A172 (cell line): ENCODE data around the gene TOMM5. TPM values are rescaled to one million over a fixed set of nuclear protein-coding genes. Genes with fewer than 3 reads are reported as not detected.
A peak's percentile ranks its signal among the peaks of the same experiment; 100 is the strongest.

Source experiments
- DNase-seq: peaks from one replicate; pipeline ENCODE4 v3.0.0-alpha.2; 2015; ENCODE audit warnings: low spot score
- total RNA-seq: library from RNA; depleted of rRNA; stranded (reverse); fragments of >200 nt; shearing (Covaris generic); gene quantifications from 2 replicates; pipeline ENCODE4 v1.2.3, GENCODE V29; 2014; rRNA removed

TOMM5 gene
- 255 and 361 TPM in 2 replicates for total RNA-seq

GRCh38 chr9:37592108-37592951 lies at the start of gene TOMM5:
Gene TOMM5, minus strand, starts transcription at chr9:37592597. Its CDS starts 65 bp downstream, at chr9:37592532.
- DNase-seq = peak; percentile 79

GRCh38 chr9:37641331-37641730 lies 48.9 kb upstream of the TOMM5 start:
- no peak for DNase-seq

GRCh38 chr9:37640246-37640645 lies 47.8 kb upstream of the TOMM5 start:
- DNase-seq = no peak

- DNase-seq = no peak
Observed at GRCh38 chr9:37639841-37640240, 47.4 kb upstream of the TOMM5 start.

DNA sequence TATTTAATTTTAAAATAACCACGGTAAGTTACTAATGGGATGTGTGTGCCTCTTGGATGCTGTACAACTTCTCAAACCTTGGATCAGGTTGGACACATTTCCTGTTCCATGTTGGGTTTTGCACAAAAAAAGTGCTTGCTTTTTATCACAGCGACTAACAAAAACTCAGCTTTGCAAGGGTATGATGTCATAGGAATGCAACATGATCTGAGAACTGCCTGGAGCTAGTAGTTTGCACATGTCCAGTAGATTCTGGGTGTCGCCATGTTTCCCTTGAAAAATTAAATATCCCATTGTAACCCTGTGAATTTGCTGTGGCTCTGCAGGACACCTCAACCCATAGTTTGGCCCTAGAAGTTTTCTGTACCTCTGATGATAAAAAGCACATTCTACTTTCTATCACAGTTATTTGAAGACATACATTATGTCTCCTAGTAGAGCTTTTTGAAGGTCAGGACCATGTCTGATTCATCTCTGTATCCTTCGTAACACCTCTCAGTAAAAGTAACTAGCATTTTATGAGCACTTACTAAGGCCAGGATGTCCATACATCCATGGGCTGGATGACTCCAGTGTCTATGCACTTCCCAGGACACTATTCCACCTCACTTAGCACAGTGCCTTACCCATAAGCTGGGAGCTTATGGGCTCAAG lies 46.8 kb upstream of the TOMM5 start:
- DNase-seq = peak; percentile 11

GRCh38 chr9:37636511-37637448 lies 44.4 kb upstream of the TOMM5 start:
- no peak for DNase-seq

GRCh38 chr9:37635808-37636207 lies 43.4 kb upstream of the TOMM5 start:
- no peak for DNase-seq

- DNase-seq = no peak
Observed at GRCh38 chr9:37632479-37632878, 40.1 kb upstream of the TOMM5 start.

DNA sequence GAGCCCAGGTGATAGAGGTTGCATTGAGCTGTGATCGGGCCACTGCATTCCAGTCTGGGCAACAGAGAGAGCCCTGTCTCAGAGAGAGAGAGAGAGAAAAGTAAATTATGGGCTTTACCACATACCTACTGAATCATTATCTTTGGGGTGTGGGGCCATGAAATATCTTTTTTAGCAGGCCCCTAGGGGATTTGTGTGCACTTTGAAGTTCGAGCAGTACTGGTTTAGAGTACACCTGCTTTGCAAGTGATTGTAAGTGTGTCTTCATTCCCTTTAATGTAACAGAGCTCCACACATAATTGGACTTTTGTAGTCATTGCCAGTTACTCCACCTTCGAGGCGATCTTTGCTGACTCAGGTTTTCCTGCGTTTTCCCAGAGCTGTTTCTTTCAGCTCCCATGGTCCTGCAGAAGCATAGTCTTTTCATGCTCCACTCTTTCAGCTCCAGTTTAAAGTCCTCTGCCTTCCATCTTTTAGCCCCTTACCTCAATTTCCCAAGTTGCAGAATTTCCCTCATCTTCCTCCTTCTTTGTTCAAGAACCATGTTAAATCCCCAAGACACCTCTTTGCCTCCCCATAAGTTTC lies 34.4 kb upstream of the TOMM5 start:
- no peak for DNase-seq

- DNase-seq = no peak
Observed at GRCh38 chr9:37625758-37626147, 33.4 kb upstream of the TOMM5 start.

- no peak for DNase-seq
Observed at GRCh38 chr9:37625036-37625757, 32.8 kb upstream of the TOMM5 start.

DNA sequence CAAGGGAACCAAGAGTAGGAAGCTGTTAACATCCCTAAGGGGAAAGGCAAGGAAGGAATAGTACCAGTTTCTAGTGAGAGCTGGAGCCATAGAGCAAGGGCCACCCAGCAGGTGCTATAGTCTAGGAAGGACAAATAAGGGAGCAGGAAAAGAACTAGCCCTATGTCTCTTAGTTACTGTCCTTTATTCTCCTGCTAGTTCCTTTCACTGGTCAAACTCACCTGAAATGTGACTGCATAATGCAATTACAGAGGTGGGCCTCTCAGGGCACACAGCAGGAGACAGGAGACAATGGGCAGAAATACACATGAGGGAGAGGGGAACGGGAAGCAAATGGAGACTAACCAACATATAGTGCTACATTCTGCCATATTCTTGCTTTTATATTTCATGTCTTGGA lies 31.7 kb upstream of the TOMM5 start:
- no peak for DNase-seq

- DNase-seq = no peak
Observed at GRCh38 chr9:37623267-37623666, 30.9 kb upstream of the TOMM5 start.

DNA sequence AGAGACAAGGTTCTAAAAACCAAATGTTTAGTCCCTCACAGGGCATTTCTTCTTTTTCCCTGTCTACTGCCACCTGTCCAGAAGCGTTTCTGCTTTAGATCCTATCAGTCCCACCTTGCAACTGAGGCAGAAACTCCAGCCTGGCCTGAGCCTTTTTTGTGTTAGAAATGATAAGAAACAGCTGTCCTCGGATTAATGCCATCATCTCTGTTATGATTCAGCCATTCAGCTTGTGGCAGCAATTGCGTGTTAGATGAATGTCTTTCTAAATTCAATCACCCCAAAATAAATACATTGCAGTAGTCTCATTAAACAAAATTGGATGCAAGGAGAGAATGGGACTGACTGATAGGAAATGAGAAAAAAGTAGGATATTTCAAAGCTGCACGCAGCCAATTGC lies 30.1 kb upstream of the TOMM5 start:
- no peak for DNase-seq

DNA sequence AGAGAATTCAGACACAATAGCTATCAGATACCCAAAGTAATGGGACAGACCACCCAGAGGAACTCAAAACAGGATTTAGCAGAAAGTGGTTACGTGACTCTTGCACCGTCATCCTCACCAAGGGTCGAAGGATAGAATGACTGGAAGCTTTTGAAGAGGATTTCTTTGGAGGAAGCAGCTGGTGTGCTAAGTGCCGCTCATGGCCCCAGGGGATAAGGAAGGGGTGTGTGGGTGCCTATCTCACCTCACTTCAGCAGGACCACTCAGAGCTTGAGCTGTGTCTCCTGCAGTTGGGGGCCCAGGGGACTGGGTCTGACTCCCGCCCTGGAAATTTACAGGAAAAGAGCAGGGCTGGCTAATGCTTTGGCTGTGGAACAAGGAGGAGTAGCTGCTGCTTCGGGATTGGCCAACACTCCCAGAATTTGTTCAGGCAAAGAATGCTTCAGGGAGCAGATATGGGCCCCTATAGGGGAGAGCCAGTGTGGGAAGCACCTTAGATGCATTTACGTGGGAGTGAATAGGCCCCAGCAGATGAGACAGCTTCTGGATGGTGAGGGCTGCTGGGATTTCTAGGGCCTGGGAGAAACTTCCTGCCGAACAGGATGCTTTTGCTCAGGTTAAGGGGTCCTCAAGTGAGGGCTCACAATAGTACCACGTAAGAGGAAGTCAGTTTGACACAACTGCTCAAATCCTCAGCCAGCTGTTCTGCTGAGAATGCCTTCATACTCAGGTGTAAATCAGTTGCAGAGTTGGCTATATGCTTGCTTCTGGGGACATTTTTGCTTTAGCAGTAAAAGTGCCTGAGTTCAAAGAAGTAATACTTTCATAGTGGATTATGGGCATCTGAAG lies 29.1 kb upstream of the TOMM5 start:
- no peak for DNase-seq

DNA sequence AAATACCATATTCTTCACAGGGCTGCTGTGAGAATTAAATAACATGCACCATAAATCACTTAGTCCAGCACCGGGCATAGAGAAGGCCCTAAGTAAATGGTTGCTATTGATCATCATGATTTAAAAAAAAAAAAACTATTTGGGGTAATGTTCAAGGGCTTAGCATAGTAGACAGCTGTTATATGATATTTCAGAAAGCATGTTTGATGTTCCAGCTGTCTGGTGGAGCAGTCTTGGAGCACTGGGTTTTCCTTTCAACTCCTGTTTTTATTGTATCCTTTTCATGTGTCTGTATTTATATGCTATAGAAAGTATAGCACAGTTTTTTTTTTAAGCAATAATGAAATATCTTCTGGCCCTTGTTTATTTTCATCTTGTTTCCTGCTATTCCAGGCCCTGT lies 28.0 kb upstream of the TOMM5 start:
- no peak for DNase-seq

DNA sequence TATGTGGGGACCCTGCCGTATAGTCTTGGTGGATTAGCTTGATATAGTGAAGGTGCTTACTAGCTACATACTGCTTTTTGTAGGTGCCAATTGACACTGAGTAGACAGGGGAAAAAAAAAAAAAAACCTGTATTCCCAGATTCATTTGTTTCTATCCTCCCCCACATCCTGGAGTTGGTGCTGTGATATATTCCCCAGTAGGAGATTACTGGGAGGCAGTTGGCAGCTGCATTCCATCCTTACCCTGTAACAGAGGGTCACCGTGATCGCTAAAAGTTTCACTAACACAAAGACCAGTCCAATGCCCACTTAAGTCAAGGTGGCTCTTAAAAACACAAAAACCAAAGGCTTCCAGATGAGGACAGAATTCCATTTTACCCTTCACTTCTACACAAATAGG lies 27.4 kb upstream of the TOMM5 start:
- DNase-seq = peak; percentile 26

GRCh38 chr9:37618817-37619216 lies 26.4 kb upstream of the TOMM5 start:
- peak; percentile 85 for DNase-seq

GRCh38 chr9:37617832-37618231 lies 25.4 kb upstream of the TOMM5 start:
- peak; percentile 84 for DNase-seq

GRCh38 chr9:37617161-37617560 lies 24.8 kb upstream of the TOMM5 start:
- DNase-seq = no peak
